Osteocyte (in vitro differentiated cells): Measurements from ENCODE around the gene COX5B. TPM values are rescaled to one million over a fixed set of nuclear protein-coding genes. Genes with fewer than 3 reads are reported as not detected.
A peak's percentile ranks its signal among the peaks of the same experiment; 100 is the strongest.

Experiments used
- DNase-seq: peaks from one replicate; pipeline ENCODE4 v3.0.0; 2021; ENCODE audit warnings: mixed read lengths; ENCODE audit not compliant: unreplicated experiment; ENCODE audit errors: extremely low spot score
- H3K27ac Mint-ChIP-seq: one replicate; pipeline ENCODE4 v1.8.0; 2021; ENCODE audit warnings: mild to moderate bottlenecking, mixed read lengths; ENCODE audit not compliant: unreplicated experiment
- H3K27me3 Mint-ChIP-seq: one replicate; pipeline ENCODE4 v1.8.0; 2021; ENCODE audit warnings: mixed read lengths; ENCODE audit not compliant: unreplicated experiment
- H3K36me3 Mint-ChIP-seq: one replicate; pipeline ENCODE4 v1.8.0; 2021; ENCODE audit warnings: mixed read lengths; ENCODE audit not compliant: unreplicated experiment
- H3K4me1 Mint-ChIP-seq: one replicate; pipeline ENCODE4 v1.8.0; 2021; ENCODE audit warnings: mixed read lengths; ENCODE audit not compliant: unreplicated experiment
- H3K4me3 Mint-ChIP-seq: one replicate; pipeline ENCODE4 v1.8.0; 2021; ENCODE audit warnings: mild to moderate bottlenecking, moderate library complexity, mixed read lengths; ENCODE audit not compliant: unreplicated experiment
- H3K9me3 Mint-ChIP-seq: one replicate; pipeline ENCODE4 v1.8.0; 2021; ENCODE audit warnings: mixed read lengths; ENCODE audit not compliant: unreplicated experiment
- total RNA-seq: library from RNA; stranded (reverse); gene quantifications from 2 replicates; pipeline ENCODE4 v1.2.1, GENCODE V29; 2021
- TF ChIP-seq, protein P1 (sequence below): fragments of 200-600 bp; sonication (generic); IDR thresholded peaks from 2 replicates; pipeline ENCODE4 v1.5.0; 2021; ENCODE audit warnings: antibody characterized with exemption, mild to moderate bottlenecking, moderate library complexity

The COX5B gene
- total RNA-seq, 1 donor from 2014 or later: 185 TPM

- no peaks in the 10 kb centered on the region for H3K27me3 Mint-ChIP-seq
- H3K36me3 Mint-ChIP-seq: peaks cover 15% of the 10 kb centered on the region
- H3K9me3 Mint-ChIP-seq: no peaks in the 10 kb centered on the region
- H3K27ac Mint-ChIP-seq: peak overlapping the region; percentile 27
- H3K4me1 Mint-ChIP-seq: peaks cover 33% of the 10 kb centered on the region
- TF ChIP-seq, protein P1, sequence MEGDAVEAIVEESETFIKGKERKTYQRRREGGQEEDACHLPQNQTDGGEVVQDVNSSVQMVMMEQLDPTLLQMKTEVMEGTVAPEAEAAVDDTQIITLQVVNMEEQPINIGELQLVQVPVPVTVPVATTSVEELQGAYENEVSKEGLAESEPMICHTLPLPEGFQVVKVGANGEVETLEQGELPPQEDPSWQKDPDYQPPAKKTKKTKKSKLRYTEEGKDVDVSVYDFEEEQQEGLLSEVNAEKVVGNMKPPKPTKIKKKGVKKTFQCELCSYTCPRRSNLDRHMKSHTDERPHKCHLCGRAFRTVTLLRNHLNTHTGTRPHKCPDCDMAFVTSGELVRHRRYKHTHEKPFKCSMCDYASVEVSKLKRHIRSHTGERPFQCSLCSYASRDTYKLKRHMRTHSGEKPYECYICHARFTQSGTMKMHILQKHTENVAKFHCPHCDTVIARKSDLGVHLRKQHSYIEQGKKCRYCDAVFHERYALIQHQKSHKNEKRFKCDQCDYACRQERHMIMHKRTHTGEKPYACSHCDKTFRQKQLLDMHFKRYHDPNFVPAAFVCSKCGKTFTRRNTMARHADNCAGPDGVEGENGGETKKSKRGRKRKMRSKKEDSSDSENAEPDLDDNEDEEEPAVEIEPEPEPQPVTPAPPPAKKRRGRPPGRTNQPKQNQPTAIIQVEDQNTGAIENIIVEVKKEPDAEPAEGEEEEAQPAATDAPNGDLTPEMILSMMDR: no peak
- H3K4me3 Mint-ChIP-seq: no peak overlapping the region
- DNase-seq: no peak
Measured at GRCh38 chr2:97660775-97661389, 15.0 kb downstream of the COX5B start.

DNA sequence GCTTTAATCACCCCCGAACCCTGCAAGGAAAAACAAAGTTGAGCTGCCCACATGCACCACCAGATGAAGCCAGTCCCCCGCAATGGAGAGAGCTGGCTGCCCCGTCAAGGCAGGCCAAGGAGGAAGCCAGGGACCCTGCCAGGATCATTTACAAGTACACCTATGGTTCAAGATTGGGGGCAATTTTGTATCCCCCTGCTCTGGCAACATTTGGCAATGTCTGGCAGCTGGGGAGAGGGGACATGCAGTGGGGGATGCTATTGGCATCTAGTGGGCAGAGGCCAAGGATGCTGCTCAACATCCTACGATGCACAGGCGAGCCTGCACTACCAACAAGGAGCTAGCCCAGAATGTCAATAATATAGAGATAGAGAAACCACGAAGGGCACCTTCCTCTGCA lies 16.1 kb downstream of the COX5B start:
- peaks cover 9% of the 10 kb centered on the region for H3K36me3 Mint-ChIP-seq
- no peaks in the 10 kb centered on the region for H3K9me3 Mint-ChIP-seq
- peak overlapping the region; percentile 86 for H3K4me3 Mint-ChIP-seq
- TF ChIP-seq, protein P1: no peak
- peak; percentile 68 for DNase-seq
- H3K27ac Mint-ChIP-seq: peak overlapping the region; percentile 93
- H3K27me3 Mint-ChIP-seq: no peaks in the 10 kb centered on the region
- peaks cover 33% of the 10 kb centered on the region for H3K4me1 Mint-ChIP-seq

DNA sequence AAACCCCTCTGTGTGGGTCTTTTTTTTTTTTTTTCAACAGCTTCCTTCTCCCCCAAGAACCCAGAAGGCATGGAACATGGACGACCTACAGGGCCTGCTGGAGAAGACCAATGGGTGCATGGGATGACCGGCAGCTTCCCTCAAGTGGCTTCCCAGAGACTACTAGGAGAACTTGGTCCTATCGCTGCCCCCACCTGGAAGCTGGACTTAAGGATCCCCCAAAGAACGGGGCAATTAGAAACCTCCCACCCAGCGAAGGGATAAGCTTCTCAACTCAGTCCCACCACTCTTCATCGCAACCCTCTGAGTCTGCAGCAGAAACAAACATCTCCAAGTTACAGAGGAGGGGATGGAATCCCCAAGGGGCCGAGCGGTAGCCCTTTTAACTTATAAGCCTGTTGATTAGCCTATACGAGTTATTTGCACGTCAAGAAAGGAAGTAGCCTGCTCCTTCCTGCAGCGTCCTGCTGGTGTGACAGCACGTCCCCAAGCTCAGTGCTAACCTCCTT lies 16.6 kb downstream of the COX5B start:
- TF ChIP-seq, protein P1: no peak
- no peaks in the 10 kb centered on the region for H3K9me3 Mint-ChIP-seq
- H3K36me3 Mint-ChIP-seq: peaks cover 7% of the 10 kb centered on the region
- no peaks in the 10 kb centered on the region for H3K27me3 Mint-ChIP-seq
- peak; percentile 76 for DNase-seq
- peak overlapping the region; percentile 93 for H3K27ac Mint-ChIP-seq
- peaks cover 33% of the 10 kb centered on the region for H3K4me1 Mint-ChIP-seq
- H3K4me3 Mint-ChIP-seq: peak overlapping the region; percentile 86

DNA sequence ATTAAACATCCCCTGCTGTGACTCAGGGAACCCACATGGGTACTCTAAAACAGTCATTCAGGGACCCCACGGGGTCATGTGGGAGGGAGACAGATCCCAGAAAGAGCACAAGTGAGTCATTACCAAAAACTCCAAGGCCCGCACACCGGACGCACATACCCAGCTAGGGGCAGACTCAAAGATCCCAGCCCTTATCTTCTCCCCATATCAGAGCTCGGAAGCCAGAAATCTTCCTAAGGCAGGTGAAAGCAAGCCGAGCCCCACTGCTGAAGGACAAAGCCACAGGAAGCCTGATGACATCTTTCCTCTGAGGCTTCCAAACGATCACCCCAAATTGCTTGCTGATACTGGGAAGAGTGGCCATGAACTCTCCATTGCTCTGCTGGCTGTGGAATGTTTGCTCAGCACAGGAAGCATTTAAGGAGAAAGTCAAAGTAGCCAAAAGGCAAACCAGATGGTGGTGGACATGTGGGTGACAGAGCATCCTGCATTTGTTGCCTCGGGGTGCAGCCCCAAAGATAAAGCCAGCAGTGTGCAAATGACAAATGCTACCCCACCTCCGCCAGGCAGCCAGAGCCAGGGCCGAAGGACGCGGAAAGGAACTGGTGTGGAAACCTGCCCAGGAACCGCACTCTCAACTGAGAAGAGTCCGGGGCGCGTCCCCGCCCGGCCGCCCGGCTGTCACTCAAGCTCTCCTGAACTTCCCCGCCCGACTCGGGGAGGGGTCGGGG lies 17.2 kb downstream of the COX5B start:
- peak overlapping the region; percentile 86 for H3K4me3 Mint-ChIP-seq
- TF ChIP-seq, protein P1: no peak
- H3K4me1 Mint-ChIP-seq: peaks cover 33% of the 10 kb centered on the region
- H3K36me3 Mint-ChIP-seq: peaks cover 3% of the 10 kb centered on the region
- peak; percentile 88 for DNase-seq
- H3K9me3 Mint-ChIP-seq: no peaks in the 10 kb centered on the region
- H3K27me3 Mint-ChIP-seq: no peaks in the 10 kb centered on the region
- H3K27ac Mint-ChIP-seq: peak overlapping the region; percentile 93

GRCh38 chr2:97663626-97663961 lies 17.7 kb downstream of the COX5B start:
- no peak for DNase-seq
- H3K27me3 Mint-ChIP-seq: no peaks in the 10 kb centered on the region
- H3K9me3 Mint-ChIP-seq: no peaks in the 10 kb centered on the region
- H3K4me1 Mint-ChIP-seq: peaks cover 33% of the 10 kb centered on the region
- peak overlapping the region; percentile 93 for H3K27ac Mint-ChIP-seq
- TF ChIP-seq, protein P1: no peak
- H3K36me3 Mint-ChIP-seq: no peaks in the 10 kb centered on the region
- peak overlapping the region; percentile 86 for H3K4me3 Mint-ChIP-seq
